PFSK-1 (cell line): Measurements from ENCODE around the gene MYB.

Experiments used
- FOXP2 ChIP-seq: optimal IDR thresholded peaks from 2 replicates; pipeline ENCODE3; 2011; ENCODE audit warnings: borderline replicate concordance, control low read depth, inconsistent platforms; ENCODE audit not compliant: insufficient read depth; ENCODE audit errors: extremely low read length, extremely low read depth
- POLR2AphosphoS5 ChIP-seq: IDR thresholded peaks from 2 replicates; pipeline ENCODE4 v1.6.1; 2012; ENCODE audit warnings: low read depth, mild to moderate bottlenecking, control low read depth, low read length, moderate library complexity
- SIN3A ChIP-seq: IDR thresholded peaks from 2 replicates; pipeline ENCODE4 v1.6.1; 2012; ENCODE audit warnings: mild to moderate bottlenecking, low read length, moderate library complexity, borderline replicate concordance; ENCODE audit not compliant: insufficient read depth
- TAF1 ChIP-seq: IDR thresholded peaks from 2 replicates; pipeline ENCODE4 v1.6.1; 2012; ENCODE audit warnings: low read length, control low read depth, borderline replicate concordance; ENCODE audit not compliant: insufficient read depth
- TF ChIP-seq, protein P1 (sequence below), 2 experiments: IDR thresholded peaks; 2 replicates each; pipeline versions ENCODE4 v1.6.1 to v1.8.0; 2011 to 2012; ENCODE audit warnings: low read depth in 2 of 2, low read length in 2 of 2, control low read depth in 1 of 2, inconsistent platforms in 1 of 2, mild to moderate bottlenecking in 1 of 2, moderate library complexity in 1 of 2; ENCODE audit not compliant: insufficient read depth in 1 of 2

MYB gene

DNA sequence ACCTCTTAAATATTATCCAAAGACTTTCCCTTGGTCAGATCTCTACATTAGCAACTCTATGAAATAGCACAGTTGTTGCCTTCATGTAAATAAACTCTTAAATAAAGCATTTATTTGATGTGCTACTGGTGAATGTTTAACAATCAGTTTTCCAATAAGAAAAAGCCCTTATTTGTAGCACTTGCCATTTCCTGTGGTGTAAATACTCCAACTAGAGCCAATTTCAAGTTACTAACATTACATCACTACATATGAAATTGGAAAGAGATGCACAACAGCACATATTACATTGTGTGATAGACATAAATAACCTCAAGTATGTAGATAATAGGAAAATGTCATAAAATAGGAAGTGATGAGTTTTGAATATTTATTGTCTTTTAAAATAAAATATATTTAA lies 5.0 kb upstream of the MYB start:
- no peak for TF ChIP-seq POLR2AphosphoS5
- no peak for TF ChIP-seq TAF1

DNA sequence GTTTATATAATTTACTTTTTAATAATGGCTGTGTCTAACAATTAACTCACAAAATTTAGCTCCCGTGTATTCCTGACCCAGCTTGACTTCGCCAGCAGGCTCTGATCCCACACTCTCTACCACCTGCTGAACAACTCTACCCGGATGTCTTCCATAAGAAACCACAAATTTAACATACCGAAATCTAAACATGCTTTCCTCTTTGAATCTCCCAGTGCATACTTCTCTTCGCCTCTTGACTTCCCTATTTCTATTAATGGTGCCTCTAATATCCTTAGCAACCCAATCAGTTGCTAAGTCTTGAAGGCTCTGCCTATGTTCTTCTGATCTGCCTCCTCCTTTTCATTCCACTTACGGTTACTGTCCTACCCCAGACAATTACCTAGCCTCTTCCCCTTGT lies 4.6 kb upstream of the MYB start:
- TF ChIP-seq SIN3A, result no peak
- no peak for TF ChIP-seq TAF1
- no peak for TF ChIP-seq POLR2AphosphoS5
- no peak for TF ChIP-seq FOXP2
- TF ChIP-seq, protein P1, sequence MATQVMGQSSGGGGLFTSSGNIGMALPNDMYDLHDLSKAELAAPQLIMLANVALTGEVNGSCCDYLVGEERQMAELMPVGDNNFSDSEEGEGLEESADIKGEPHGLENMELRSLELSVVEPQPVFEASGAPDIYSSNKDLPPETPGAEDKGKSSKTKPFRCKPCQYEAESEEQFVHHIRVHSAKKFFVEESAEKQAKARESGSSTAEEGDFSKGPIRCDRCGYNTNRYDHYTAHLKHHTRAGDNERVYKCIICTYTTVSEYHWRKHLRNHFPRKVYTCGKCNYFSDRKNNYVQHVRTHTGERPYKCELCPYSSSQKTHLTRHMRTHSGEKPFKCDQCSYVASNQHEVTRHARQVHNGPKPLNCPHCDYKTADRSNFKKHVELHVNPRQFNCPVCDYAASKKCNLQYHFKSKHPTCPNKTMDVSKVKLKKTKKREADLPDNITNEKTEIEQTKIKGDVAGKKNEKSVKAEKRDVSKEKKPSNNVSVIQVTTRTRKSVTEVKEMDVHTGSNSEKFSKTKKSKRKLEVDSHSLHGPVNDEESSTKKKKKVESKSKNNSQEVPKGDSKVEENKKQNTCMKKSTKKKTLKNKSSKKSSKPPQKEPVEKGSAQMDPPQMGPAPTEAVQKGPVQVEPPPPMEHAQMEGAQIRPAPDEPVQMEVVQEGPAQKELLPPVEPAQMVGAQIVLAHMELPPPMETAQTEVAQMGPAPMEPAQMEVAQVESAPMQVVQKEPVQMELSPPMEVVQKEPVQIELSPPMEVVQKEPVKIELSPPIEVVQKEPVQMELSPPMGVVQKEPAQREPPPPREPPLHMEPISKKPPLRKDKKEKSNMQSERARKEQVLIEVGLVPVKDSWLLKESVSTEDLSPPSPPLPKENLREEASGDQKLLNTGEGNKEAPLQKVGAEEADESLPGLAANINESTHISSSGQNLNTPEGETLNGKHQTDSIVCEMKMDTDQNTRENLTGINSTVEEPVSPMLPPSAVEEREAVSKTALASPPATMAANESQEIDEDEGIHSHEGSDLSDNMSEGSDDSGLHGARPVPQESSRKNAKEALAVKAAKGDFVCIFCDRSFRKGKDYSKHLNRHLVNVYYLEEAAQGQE (IDR thresholded peaks at IDR 0.05; ENCODE audit: insufficient read depth in 1 of 2, low read depth in 2 of 2, low read length in 2 of 2), result no peak

DNA sequence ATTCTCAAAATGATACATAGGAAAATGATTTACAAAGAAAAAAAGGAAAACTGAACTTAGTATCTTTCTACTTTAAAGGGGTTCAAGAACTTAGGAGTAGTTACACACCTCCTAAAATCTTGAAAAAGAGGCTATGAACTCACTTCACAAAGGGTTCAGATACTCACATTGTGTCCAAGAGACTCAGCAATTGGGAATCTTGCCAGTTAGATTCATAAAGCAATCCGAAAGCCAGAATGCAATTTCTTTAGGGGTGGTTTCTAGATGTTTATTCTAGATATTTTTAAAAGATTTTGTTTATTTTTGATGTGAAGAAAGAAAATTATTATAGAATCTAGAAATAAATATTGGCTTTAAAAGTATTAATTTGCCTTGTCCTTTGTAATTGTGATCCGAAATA lies 1.7 kb upstream of the MYB start:
- TF ChIP-seq SIN3A (no peak), TAF1 (no peak), FOXP2 (no peak), POLR2AphosphoS5 (no peak)
- TF ChIP-seq, protein P1 (IDR thresholded peaks at IDR 0.05; ENCODE audit: insufficient read depth in 1 of 2, low read depth in 2 of 2, low read length in 2 of 2), result no peak

DNA sequence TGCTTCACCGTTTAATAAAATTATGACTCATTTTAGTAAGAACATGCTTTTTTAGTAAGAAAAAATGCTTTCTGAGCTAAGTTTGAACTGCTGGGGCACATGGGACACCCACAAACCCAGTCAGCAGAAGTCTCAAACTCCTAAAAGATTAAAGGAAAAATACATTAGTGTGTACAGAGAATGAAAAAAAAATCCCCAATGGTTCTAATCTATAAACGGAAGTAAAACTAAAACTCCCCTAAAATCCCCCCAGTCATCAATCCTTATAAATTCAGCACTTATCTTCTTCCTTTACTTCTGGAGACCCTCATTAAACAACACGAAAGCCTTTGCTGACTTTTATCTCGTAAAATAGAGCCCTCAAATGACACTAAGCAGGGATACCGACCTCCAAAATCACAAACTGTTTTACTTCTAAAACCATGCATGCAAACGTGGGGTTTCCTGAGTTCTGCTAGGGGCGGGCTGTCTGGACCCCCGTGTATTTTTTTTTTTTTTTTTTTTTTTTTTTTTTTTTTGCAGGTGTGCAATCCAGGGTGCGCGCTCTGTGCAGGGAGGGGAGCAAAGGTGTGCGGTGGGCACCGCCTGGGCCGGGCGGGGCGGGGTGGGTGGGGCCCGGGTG lies 1.1 kb upstream of the MYB start:
- no peak for TF ChIP-seq FOXP2
- TF ChIP-seq SIN3A, result no peak
- TF ChIP-seq, protein P1 (IDR thresholded peaks at IDR 0.05; ENCODE audit: insufficient read depth in 1 of 2, low read depth in 2 of 2, low read length in 2 of 2), result no peak
- no peak for TF ChIP-seq TAF1
- no peak for TF ChIP-seq POLR2AphosphoS5

DNA sequence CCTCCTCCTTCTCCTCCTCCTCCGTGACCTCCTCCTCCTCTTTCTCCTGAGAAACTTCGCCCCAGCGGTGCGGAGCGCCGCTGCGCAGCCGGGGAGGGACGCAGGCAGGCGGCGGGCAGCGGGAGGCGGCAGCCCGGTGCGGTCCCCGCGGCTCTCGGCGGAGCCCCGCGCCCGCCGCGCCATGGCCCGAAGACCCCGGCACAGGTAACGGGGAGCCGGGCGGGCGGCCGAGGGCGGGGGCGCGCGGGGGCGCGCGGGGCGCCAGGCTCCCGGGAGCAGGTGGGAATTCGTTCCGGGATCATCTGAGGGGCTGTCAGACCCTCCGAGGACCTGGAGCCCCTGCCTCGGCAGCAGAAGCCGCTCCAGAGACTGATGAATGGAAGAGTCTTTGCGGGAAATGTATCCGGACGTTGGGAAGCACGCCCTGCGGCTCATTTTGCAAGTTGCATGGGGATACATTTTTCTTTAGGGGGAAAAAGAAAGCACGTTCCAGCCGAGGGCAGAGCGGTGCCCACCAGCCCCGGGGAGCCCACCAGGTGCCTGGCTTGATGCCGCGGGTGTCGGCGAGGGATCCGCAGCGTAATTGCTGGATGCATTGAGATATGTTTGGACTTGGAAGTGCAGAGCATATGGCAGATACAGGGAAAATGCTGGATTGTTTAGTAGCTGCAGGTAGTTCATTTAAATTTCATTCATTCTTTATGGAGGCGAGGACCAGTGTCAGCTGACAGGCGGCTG lies 394 bp downstream of the MYB start:
- TF ChIP-seq POLR2AphosphoS5, result no peak
- TF ChIP-seq, protein P1 (IDR thresholded peaks at IDR 0.05; ENCODE audit: insufficient read depth in 1 of 2, low read depth in 2 of 2, low read length in 2 of 2), result no peak
- no peak for TF ChIP-seq FOXP2
- no peak for TF ChIP-seq SIN3A
- TF ChIP-seq TAF1, result no peak
